ENCODE data around the gene VSIG4.
"Not testable (repeated sequence)": the region's sequence is repeated elsewhere in the genome, so short reads cannot be mapped to it uniquely, and the experiment has no call there.

The VSIG4 gene, protein sequence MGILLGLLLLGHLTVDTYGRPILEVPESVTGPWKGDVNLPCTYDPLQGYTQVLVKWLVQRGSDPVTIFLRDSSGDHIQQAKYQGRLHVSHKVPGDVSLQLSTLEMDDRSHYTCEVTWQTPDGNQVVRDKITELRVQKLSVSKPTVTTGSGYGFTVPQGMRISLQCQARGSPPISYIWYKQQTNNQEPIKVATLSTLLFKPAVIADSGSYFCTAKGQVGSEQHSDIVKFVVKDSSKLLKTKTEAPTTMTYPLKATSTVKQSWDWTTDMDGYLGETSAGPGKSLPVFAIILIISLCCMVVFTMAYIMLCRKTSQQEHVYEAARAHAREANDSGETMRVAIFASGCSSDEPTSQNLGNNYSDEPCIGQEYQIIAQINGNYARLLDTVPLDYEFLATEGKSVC

GRCh38 chrX:66039944-66040343 lies at the start of gene VSIG4:
VSIG4 (minus strand) TSS chrX:66040080; CDS start chrX:66039998, 82 bp downstream.
- no peak for DNase-seq (ENCODE audit: low read depth)
- no peak within 1 kb of the TSS for H3K4me3 ChIP-seq (ENCODE audit: low read depth, low read length)
- TF ChIP-seq CTCF (IDR thresholded peaks at IDR 0.05; ENCODE audit: control insufficient read depth, extremely low read depth, insufficient read depth) = no peak

- no peak overlapping the region for H3K4me3 ChIP-seq (ENCODE audit: low read depth, low read length)
- TF ChIP-seq CTCF (IDR thresholded peaks at IDR 0.05; ENCODE audit: control insufficient read depth, extremely low read depth, insufficient read depth) = no peak
- no peak for DNase-seq (ENCODE audit: low read depth)
Observed at GRCh38 chrX:66076801-66077200, 36.9 kb upstream of the VSIG4 start.

DNA sequence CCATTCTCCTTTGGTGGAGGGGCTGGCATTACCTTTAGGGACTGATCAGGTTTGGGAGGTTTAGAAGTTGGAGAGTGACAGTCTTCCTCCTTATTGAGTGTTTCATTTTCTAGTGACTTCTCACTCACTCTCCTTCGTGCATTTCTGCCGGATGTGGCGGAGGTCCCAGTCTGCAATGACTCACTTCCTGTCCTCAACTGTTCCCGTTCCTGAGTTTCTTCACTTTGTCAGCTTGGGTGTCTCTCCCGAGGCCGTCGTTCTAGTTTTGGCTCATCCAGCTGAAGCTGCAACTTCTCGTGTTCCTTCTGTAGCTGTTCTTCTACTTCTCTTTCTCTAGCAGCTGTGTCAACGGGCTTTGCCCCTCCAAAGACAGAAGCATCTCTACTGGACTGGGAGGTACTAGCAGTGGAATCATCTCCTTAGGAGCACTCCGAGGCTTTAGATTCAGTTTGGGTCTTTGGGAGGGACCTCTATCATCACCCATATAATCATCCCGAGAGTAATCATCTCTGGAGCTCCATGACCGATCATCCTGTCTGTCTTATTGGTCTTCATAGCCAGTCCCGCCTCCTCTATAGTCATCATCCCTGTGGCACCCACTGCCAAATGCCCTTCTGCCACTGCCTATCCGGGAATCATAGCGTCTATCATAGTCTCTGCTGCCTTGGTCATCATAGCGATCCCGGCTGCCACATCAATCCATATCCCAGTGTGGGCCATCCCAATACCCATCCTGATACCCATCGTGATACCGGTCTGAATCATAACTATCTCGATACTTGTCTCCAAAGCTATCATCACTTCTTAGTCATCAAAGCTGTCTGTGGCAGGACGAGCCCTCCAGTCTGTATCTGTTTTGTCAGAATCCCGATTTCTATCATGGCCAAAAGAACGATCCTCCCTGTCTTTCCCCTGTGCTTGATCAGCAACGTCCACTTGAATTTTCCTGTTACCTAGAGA lies 35.3 kb upstream of the VSIG4 start:
- H3K4me3 ChIP-seq (ENCODE audit: low read depth, low read length) = no peak overlapping the region
- TF ChIP-seq CTCF (IDR thresholded peaks at IDR 0.05; ENCODE audit: control insufficient read depth, extremely low read depth, insufficient read depth) = no peak
- DNase-seq (ENCODE audit: low read depth) = no peak

GRCh38 chrX:66071126-66071525 lies 31.2 kb upstream of the VSIG4 start:
- H3K4me3 ChIP-seq (ENCODE audit: low read depth, low read length) = no peak overlapping the region
- TF ChIP-seq CTCF (IDR thresholded peaks at IDR 0.05; ENCODE audit: control insufficient read depth, extremely low read depth, insufficient read depth) = no peak
- DNase-seq (ENCODE audit: low read depth) = no peak

DNA sequence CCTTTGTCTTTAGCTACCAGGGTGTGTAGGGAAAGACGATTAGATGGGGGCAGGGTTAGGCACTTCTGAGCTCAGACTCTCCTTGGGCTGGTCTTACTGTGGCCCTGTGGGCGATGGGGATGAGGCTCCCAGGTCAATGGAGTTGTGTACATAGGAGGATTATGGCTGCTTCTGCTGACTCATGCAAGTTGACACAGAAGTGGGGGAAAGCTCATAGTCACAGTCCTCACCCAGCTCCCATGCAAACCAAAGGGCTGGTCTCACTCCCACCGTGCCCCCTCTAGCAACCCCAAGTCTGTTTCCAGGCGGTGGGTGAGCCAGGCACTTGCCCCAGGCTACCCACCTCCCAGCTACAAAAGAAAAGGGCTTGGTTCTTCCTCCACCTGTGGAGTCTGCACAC lies 24.4 kb upstream of the VSIG4 start:
- H3K4me3 ChIP-seq (ENCODE audit: low read depth, low read length) = no peak overlapping the region
- DNase-seq (ENCODE audit: low read depth) = no peak
- no peak for TF ChIP-seq CTCF (IDR thresholded peaks at IDR 0.05; ENCODE audit: control insufficient read depth, extremely low read depth, insufficient read depth)

GRCh38 chrX:66057019-66057418 lies 17.1 kb upstream of the VSIG4 start:
- H3K4me3 ChIP-seq (ENCODE audit: low read depth, low read length); DNase-seq (ENCODE audit: low read depth): not testable (repeated sequence)

GRCh38 chrX:66054978-66055377 lies 15.1 kb upstream of the VSIG4 start:
- no peak overlapping the region for H3K4me3 ChIP-seq (ENCODE audit: low read depth, low read length)
- TF ChIP-seq CTCF (IDR thresholded peaks at IDR 0.05; ENCODE audit: control insufficient read depth, extremely low read depth, insufficient read depth) = no peak
- no peak for DNase-seq (ENCODE audit: low read depth)
